Panc1 (cell line): ENCODE data around the gene PHF20. TPM values are rescaled to one million over a fixed set of nuclear protein-coding genes. Genes with fewer than 3 reads are reported as not detected.
"Not testable (repeated sequence)": the region's sequence is repeated elsewhere in the genome, so short reads cannot be mapped to it uniquely, and the experiment has no call there.

Experiments used
- ATAC-seq: fragments of 200-7000 bp; cut with Tn5 transposase; 2 replicates; pipeline ENCODE4 v1.9.1; 2020; ENCODE audit warnings: mild to moderate bottlenecking, moderate library complexity
- BruUV-seq: library from RNA; stranded (reverse); fragments of 400-500 nt; replicated peaks from 2 replicates; lab custom pipeline; 2021; lab: Mats Ljungman, UMichigan
- CTCF ChIA-PET: fragments of 300-600 bp; sonication (Branson Sonifier 250); formaldehyde crosslinking; loops from one replicate; lab custom pipeline; 2022; ENCODE audit warnings: antibody characterized with exemption; lab: Charles Lee
- POLR2A ChIA-PET: fragments of 300-600 bp; sonication (Branson Sonifier 250); formaldehyde crosslinking; loops from one replicate; lab custom pipeline; 2022; ENCODE audit warnings: antibody characterized with exemption; lab: Charles Lee
- DNase-seq: peaks from one replicate; pipeline ENCODE4 v3.0.0-alpha.2; 2010; ENCODE audit warnings: low read depth, low spot score
- H3K27ac ChIP-seq: 2 replicates; pipeline ENCODE4 v1.5.1; 2011; ENCODE audit warnings: mild to moderate bottlenecking, low read length, inconsistent platforms
- H3K27me3 ChIP-seq: fragments of 200-500 bp; sonication (Bioruptor generic); 2 replicates; pipeline ENCODE4 v1.6.0; 2014; ENCODE audit warnings: low read length, inconsistent platforms; ENCODE audit not compliant: control insufficient read depth, insufficient read depth
- H3K36me3 ChIP-seq: fragments of 200-500 bp; sonication (Bioruptor generic); 2 replicates; pipeline ENCODE4 v1.5.1; 2014; ENCODE audit warnings: inconsistent platforms, mild to moderate bottlenecking, low read length, moderate library complexity; ENCODE audit not compliant: control insufficient read depth, insufficient read depth
- H3K4me1 ChIP-seq: 2 replicates; pipeline ENCODE4 v1.5.1; 2011; ENCODE audit warnings: inconsistent platforms, mild to moderate bottlenecking, low read length, moderate library complexity; ENCODE audit not compliant: control insufficient read depth, insufficient read depth
- H3K4me3 ChIP-seq, 2 experiments: 2 replicates each; pipeline ENCODE4 v1.5.1; 2011 to 2012; ENCODE audit warnings: low read depth in 2 of 2, low read length in 2 of 2, mild to moderate bottlenecking in 2 of 2, inconsistent platforms in 1 of 2, moderate library complexity in 1 of 2
- H3K9me3 ChIP-seq: fragments of 200-500 bp; sonication (Bioruptor generic); 2 replicates; pipeline ENCODE4 v1.5.1; 2014; ENCODE audit warnings: low read depth, mild to moderate bottlenecking, inconsistent platforms, low read length, moderate library complexity; ENCODE audit not compliant: control insufficient read depth, insufficient read depth
- CTCF ChIP-seq: fragments of 450-650 bp; IDR thresholded peaks from 2 replicates; pipeline ENCODE4 v1.5.1; 2017; ENCODE audit warnings: mild to moderate bottlenecking
- POLR2AphosphoS5 ChIP-seq: IDR thresholded peaks from 2 replicates; pipeline ENCODE4 v1.6.1; 2012; ENCODE audit warnings: mild to moderate bottlenecking, low read depth, low read length, moderate library complexity
- REST ChIP-seq, 2 experiments: IDR thresholded peaks; 2 replicates each; pipeline ENCODE4 v1.6.1; 2011 to 2012; ENCODE audit warnings: low read depth in 2 of 2, control low read depth in 1 of 2, low read length in 1 of 2, mild to moderate bottlenecking in 1 of 2, moderate library complexity in 1 of 2; ENCODE audit not compliant: insufficient read depth in 1 of 2
- SIN3A ChIP-seq: IDR thresholded peaks from 2 replicates; pipeline ENCODE4 v1.6.1; 2012; ENCODE audit warnings: low read depth, mild to moderate bottlenecking, low read length, moderate library complexity, borderline replicate concordance; ENCODE audit not compliant: insufficient read depth
- TCF7L2 ChIP-seq: IDR thresholded peaks from 2 replicates; pipeline ENCODE4 v1.6.1; 2011; ENCODE audit warnings: mild to moderate bottlenecking, low read depth, low read length, inconsistent platforms
- in situ Hi-C: cut with HindIII; loops from 2 replicates; pipeline ENCODE4 v1.10.0; 2016; ENCODE audit warnings: low sequenced_read_pairs, low pct_unique_long_range_greater_than_20kb
- intact Hi-C: fragments of 100-400 bp; cut with micrococcal nuclease; formaldehyde crosslinking; loops from one replicate; pipeline ENCODE4 v1.10.0; 2022; ENCODE audit not compliant: unreplicated experiment
- total RNA-seq: library from RNA; stranded (reverse); gene quantifications from one replicate; pipeline ENCODE4 v1.2.1, GENCODE V29; 2021; ENCODE audit not compliant: unreplicated experiment

Gene PHF20
- total RNA-seq, 1 experiment from 2014 or later: 51.5 TPM

GRCh38 chr20:35840421-35840820 lies 68.6 kb downstream of the PHF20 start:
- H3K4me3 ChIP-seq: no peak overlapping the region
- DNase-seq (no peak), ATAC-seq (no peak)
- no peaks in the 10 kb centered on the region; the same call in 1 of the 2 replicates for H3K9me3 ChIP-seq
- no peaks in the 10 kb centered on the region for H3K36me3 ChIP-seq
- H3K27me3 ChIP-seq: no peaks in the 10 kb centered on the region
- TF ChIP-seq REST (IDR thresholded peaks at IDR 0.05; ENCODE audit: insufficient read depth in 1 of 2, low read depth in 2 of 2, low read length in 1 of 2) (no peak), POLR2AphosphoS5 (no peak), SIN3A (no peak), CTCF (no peak), TCF7L2 (no peak)
- no TSS peak for BruUV-seq
- H3K27ac ChIP-seq: no peak overlapping the region
- in situ Hi-C loops (no loop called here), intact Hi-C loops (no loop called here)
- CTCF ChIA-PET: no interaction called here
- H3K4me1 ChIP-seq: no peaks in the 10 kb centered on the region
- POLR2A ChIA-PET: no interaction called here

GRCh38 chr20:35842361-35842760 lies 70.5 kb downstream of the PHF20 start:
- no peaks in the 10 kb centered on the region; the same call in 1 of the 2 replicates for H3K9me3 ChIP-seq
- no peaks in the 10 kb centered on the region for H3K36me3 ChIP-seq
- in situ Hi-C loops (no loop called here), intact Hi-C loops (no loop called here)
- ATAC-seq (no peak), DNase-seq (no peak)
- no peaks in the 10 kb centered on the region for H3K4me1 ChIP-seq
- H3K4me3 ChIP-seq: no peak overlapping the region
- BruUV-seq: no TSS peak
- no peak overlapping the region for H3K27ac ChIP-seq
- POLR2A ChIA-PET: no interaction called here
- TF ChIP-seq POLR2AphosphoS5: no peak
- no peak for TF ChIP-seq TCF7L2
- no peak for TF ChIP-seq CTCF
- no peak for TF ChIP-seq SIN3A
- no peaks in the 10 kb centered on the region for H3K27me3 ChIP-seq
- CTCF ChIA-PET: no interaction called here

GRCh38 chr20:35843894-35844293 lies 72.1 kb downstream of the PHF20 start:
- intact Hi-C loops, H3K36me3 ChIP-seq: not testable (repeated sequence)
- CTCF ChIA-PET: interaction anchor here (0.6 kb wide), 1 partner anchor 139 kb away, joined by 4 read pairs; no protein-coding TSS in a partner anchor

More at GRCh38 chr20:35843894-35844293, 72.1 kb downstream of the PHF20 start:
- H3K27me3 ChIP-seq, H3K4me1 ChIP-seq, H3K27ac ChIP-seq, DNase-seq, ATAC-seq, H3K4me3 ChIP-seq, BruUV-seq, in situ Hi-C loops, H3K9me3 ChIP-seq, POLR2A ChIA-PET: not testable (repeated sequence)
